OCI-LY7 (cell line): ENCODE data around the gene CABP4. TPM values are rescaled to one million over a fixed set of nuclear protein-coding genes. Genes with fewer than 3 reads are reported as not detected.

Experiments
- BruUV-seq: library from RNA; stranded (reverse); fragments of 400-500 nt; replicated peaks from 2 replicates; lab custom pipeline; 2021; lab: Mats Ljungman, UMichigan
- CTCF ChIA-PET: fragments of 300-600 bp; sonication (Branson Sonifier 250); formaldehyde crosslinking; loops from one replicate; lab custom pipeline; 2022; ENCODE audit warnings: antibody characterized with exemption; ENCODE audit not compliant: unreplicated experiment; lab: Charles Lee
- POLR2A ChIA-PET: fragments of 300-600 bp; sonication (Branson Sonifier 250); formaldehyde crosslinking; loops from one replicate; lab custom pipeline; 2022; ENCODE audit warnings: antibody characterized with exemption; lab: Charles Lee
- DNase-seq: peaks from one replicate; pipeline ENCODE4 v3.0.0-alpha.2; 2015; ENCODE audit warnings: low spot score
- H2AFZ ChIP-seq: fragments of 200-600 bp; sonication (generic), shearing (Covaris generic); 2 replicates; pipeline ENCODE4 v1.6.1; 2014; ENCODE audit warnings: mild to moderate bottlenecking, antibody characterized with exemption, low read length, moderate library complexity
- H3K27ac ChIP-seq: fragments of 200-600 bp; sonication (generic); 2 replicates; pipeline ENCODE4 v1.5.1; 2014; ENCODE audit warnings: mixed run types, low read depth, mild to moderate bottlenecking, moderate library complexity, low read length, inconsistent platforms; ENCODE audit not compliant: poor library complexity, severe bottlenecking
- H3K36me3 ChIP-seq: fragments of 200-600 bp; sonication (generic); 2 replicates; pipeline ENCODE4 v1.6.1; 2014; ENCODE audit warnings: mild to moderate bottlenecking, antibody characterized with exemption, low read length, moderate library complexity, mixed read lengths; ENCODE audit not compliant: insufficient read depth
- H3K4me1 ChIP-seq: fragments of 200-600 bp; sonication (generic); 2 replicates; pipeline ENCODE4 v1.5.1; 2014; ENCODE audit warnings: mild to moderate bottlenecking, low read length; ENCODE audit not compliant: insufficient read depth, poor library complexity, severe bottlenecking
- H3K4me2 ChIP-seq: fragments of 200-600 bp; sonication (generic); 2 replicates; pipeline ENCODE4 v1.6.1; 2014; ENCODE audit warnings: mild to moderate bottlenecking, low read length
- H3K4me3 ChIP-seq: fragments of 200-600 bp; sonication (generic); 2 replicates; pipeline ENCODE4 v1.5.1; 2014; ENCODE audit warnings: mild to moderate bottlenecking, low read depth, low read length; ENCODE audit not compliant: poor library complexity, severe bottlenecking
- H3K79me2 ChIP-seq: fragments of 200-600 bp; sonication (generic); 2 replicates; pipeline ENCODE4 v1.6.1; 2016; ENCODE audit warnings: low read depth, mild to moderate bottlenecking, low read length, moderate library complexity, mixed read lengths; ENCODE audit not compliant: insufficient read depth
- H3K9me2 ChIP-seq: fragments of 200-600 bp; sonication (generic); 2 replicates; pipeline ENCODE4 v1.6.1; 2016; ENCODE audit warnings: mild to moderate bottlenecking, low read length, mixed read lengths; ENCODE audit not compliant: insufficient read depth
- H3K9me3 ChIP-seq: fragments of 200-600 bp; sonication (generic); 2 replicates; pipeline ENCODE4 v1.6.1; 2014; ENCODE audit warnings: mild to moderate bottlenecking, mixed run types, low read length, mixed read lengths
- H4K20me1 ChIP-seq: fragments of 200-600 bp; sonication (generic); 2 replicates; pipeline ENCODE4 v1.6.1; 2014; ENCODE audit warnings: mild to moderate bottlenecking, antibody characterized with exemption, low read length, moderate library complexity, mixed read lengths; ENCODE audit not compliant: insufficient read depth
- EZH2phosphoT487 ChIP-seq: fragments of 200-600 bp; sonication (generic); IDR thresholded peaks from 2 replicates; pipeline ENCODE4 v1.6.1; 2018; ENCODE audit warnings: low read depth, borderline replicate concordance, mild to moderate bottlenecking, mixed run types, antibody characterized with exemption, low read length, moderate library complexity, mixed read lengths
- intact Hi-C: fragments of 100-400 bp; cut with micrococcal nuclease; formaldehyde crosslinking; loops from one replicate; pipeline ENCODE4 v1.10.0; 2022; ENCODE audit not compliant: unreplicated experiment
- total RNA-seq, 2 experiments: library from RNA; depleted of rRNA in 1 of 2; stranded (reverse); fragments of >200 nt in 1 of 2; shearing (Covaris generic) in 1 of 2; gene quantifications; 2 replicates each; pipeline ENCODE4 v1.2.3, GENCODE V29; 2014 to 2022
- TF ChIP-seq, protein P1 (sequence below): fragments of 200-600 bp; sonication (generic); conservative IDR thresholded peaks from 2 replicates; pipeline ENCODE4 v1.5.1; 2014; ENCODE audit warnings: mild to moderate bottlenecking, antibody characterized with exemption, low read length, moderate library complexity, mixed read lengths

CABP4 gene
- total RNA-seq, 2 experiments from 2014 or later, result 3.0 to 11.5 TPM

DNA sequence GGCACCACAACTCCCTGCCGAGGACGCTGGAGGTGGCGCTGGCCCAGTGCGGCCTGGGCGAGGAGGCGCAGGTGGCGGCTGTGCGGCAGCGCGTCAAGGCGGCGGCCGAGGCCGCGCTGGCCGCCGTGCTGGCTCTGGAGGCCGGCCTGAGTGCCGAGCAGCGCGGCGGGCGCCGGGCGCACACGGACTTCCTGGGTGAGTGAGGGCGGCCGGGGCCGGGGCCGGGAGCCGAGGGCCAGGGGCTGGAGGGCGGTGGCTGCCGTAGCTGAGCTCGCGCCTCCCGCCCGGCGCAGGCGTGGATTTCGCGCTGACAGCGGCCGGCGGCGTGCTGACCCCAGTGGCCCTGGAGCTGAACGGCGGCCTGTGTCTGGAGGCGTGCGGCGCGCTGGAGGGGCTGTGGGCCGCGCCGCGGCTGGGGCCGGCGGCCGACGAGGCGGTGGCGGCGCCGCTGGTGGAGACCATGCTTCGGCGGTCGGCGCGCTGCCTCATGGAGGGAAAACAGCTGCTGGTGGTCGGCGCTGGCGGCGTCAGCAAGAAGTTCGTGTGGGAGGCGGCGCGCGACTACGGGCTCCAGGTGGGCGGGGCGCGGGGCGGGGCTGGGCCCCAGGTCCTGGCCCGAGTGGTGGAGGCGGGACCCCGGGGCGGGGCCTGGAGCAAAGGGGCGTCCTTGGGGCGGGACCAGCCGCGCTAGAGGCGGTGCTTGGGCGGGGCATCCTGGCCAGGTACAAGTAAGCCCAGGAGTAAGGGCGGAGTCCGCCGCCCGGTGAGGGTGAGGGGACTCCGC, 34.3 kb upstream of the CABP4 start:
- ChIA-PET CTCF (interaction anchor here (0.6 to 1.0 kb wide), 2 partner anchors 9 to 14 kb away, joined by 3 to 4 read pairs; no protein-coding TSS in a partner anchor), POLR2A (interaction anchor here (0.6 to 2.1 kb wide), 4 partner anchors 14 to 20 kb away, joined by 3 to 15 read pairs (median 6); partner anchors contain the start of genes PPP1CA, PTPRCAP and TBC1D10C)
- no TSS peak for BruUV-seq
- Histone ChIP-seq H3K4me3 (peak overlapping the region; percentile 68), H3K4me1 (peaks cover 50% of the 10 kb centered on the region), H4K20me1 (no peaks in the 10 kb centered on the region), H2AFZ (peak overlapping the region; percentile 50; the same call in 1 of the 2 replicates), H3K27ac (peak overlapping the region; percentile 19), H3K36me3 (no peaks in the 10 kb centered on the region), H3K9me2 (no peaks in the 10 kb centered on the region), H3K9me3 (no peaks in the 10 kb centered on the region), H3K4me2 (peak overlapping the region; percentile 79), H3K79me2 (no peaks in the 10 kb centered on the region)
- peak; percentile 95 for DNase-seq
- intact Hi-C loops, result loop anchor here (1.0 to 5.0 kb wide), 2 partner anchors 18 to 86 kb away; partner anchors contain the start of genes CDK2AP2 and PITPNM1
- TF ChIP-seq, protein P1, sequence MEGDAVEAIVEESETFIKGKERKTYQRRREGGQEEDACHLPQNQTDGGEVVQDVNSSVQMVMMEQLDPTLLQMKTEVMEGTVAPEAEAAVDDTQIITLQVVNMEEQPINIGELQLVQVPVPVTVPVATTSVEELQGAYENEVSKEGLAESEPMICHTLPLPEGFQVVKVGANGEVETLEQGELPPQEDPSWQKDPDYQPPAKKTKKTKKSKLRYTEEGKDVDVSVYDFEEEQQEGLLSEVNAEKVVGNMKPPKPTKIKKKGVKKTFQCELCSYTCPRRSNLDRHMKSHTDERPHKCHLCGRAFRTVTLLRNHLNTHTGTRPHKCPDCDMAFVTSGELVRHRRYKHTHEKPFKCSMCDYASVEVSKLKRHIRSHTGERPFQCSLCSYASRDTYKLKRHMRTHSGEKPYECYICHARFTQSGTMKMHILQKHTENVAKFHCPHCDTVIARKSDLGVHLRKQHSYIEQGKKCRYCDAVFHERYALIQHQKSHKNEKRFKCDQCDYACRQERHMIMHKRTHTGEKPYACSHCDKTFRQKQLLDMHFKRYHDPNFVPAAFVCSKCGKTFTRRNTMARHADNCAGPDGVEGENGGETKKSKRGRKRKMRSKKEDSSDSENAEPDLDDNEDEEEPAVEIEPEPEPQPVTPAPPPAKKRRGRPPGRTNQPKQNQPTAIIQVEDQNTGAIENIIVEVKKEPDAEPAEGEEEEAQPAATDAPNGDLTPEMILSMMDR, result no peak
- no peak for TF ChIP-seq EZH2phosphoT487

DNA sequence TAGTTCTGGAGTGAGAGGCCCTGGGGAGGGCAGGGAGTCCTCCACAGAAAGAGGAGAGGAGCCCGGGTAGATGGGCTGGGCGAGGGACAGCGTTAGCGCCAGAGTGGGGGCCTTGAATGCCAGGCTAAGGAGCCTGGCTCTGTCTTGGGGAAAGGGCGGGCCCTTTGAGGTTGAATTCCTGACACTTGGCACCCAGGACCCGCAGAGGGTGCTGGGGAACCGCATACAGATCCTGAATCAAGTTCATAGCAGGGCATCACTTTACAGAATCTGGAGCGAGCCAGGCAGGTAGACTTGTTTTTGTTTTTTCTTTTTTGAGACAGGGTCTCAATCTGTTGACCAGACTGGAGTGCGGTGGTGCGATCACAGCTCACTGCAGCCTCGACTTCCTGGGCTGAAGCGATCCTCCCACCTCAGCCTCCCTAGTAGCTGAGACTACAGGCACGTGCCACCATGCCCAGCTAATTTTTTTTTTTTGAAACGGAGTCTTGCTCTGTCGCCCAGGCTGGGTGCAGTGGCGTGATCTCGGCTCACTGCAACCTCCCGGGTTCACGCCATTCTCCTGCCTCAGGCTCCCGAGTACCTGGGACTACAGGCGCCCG, 33.6 kb upstream of the CABP4 start:
- no peaks in the 10 kb centered on the region for H3K79me2 ChIP-seq
- peak overlapping the region; percentile 69 for H3K4me2 ChIP-seq
- POLR2A ChIA-PET, result interaction anchor here (2.1 kb wide), 1 partner anchor 19 kb away, joined by 15 read pairs; the partner anchor contains the start of genes PPP1CA and TBC1D10C
- no peak for DNase-seq
- BruUV-seq, result no TSS peak
- peak overlapping the region; percentile 50; the same call in 1 of the 2 replicates for H2AFZ ChIP-seq
- TF ChIP-seq, protein P1, result 0 out of 2 replicates have a peak, but pooled peaks have one; percentile 24
- TF ChIP-seq EZH2phosphoT487, result no peak
- no peaks in the 10 kb centered on the region for H3K9me2 ChIP-seq
- H3K36me3 ChIP-seq, result no peaks in the 10 kb centered on the region
- H3K27ac ChIP-seq, result peak overlapping the region; percentile 8
- H3K9me3 ChIP-seq, result no peaks in the 10 kb centered on the region
- intact Hi-C loops, result loop anchor here (1.0 to 5.0 kb wide), 2 partner anchors 18 to 86 kb away; partner anchors contain the start of genes CDK2AP2 and PITPNM1
- H3K4me1 ChIP-seq, result peaks cover 43% of the 10 kb centered on the region
- H4K20me1 ChIP-seq, result no peaks in the 10 kb centered on the region
- H3K4me3 ChIP-seq, result peak overlapping the region; percentile 68
- CTCF ChIA-PET, result interaction anchor here (1.0 kb wide), 1 partner anchor 9 kb away, joined by 4 read pairs; no protein-coding TSS in a partner anchor
